Neural crest cell (in vitro differentiated cells): ENCODE results near the gene PCDHB6. TPM values are rescaled to one million over a fixed set of nuclear protein-coding genes. Genes with fewer than 3 reads are reported as not detected.
"Not testable (repeated sequence)": the region's sequence is repeated elsewhere in the genome, so short reads cannot be mapped to it uniquely, and the experiment has no call there.

Experiments
- DNase-seq: peaks from one replicate; pipeline ENCODE4 v3.0.0; 2021; ENCODE audit warnings: low read depth, mixed read lengths, low spot score
- H3K27ac Mint-ChIP-seq: one replicate; pipeline ENCODE4 v1.8.0; 2021; ENCODE audit warnings: mild to moderate bottlenecking, mixed read lengths; ENCODE audit not compliant: unreplicated experiment
- H3K27me3 Mint-ChIP-seq: 2 replicates; pipeline ENCODE4 v1.8.0; 2021; ENCODE audit warnings: low read depth, mild to moderate bottlenecking, mixed read lengths
- H3K36me3 Mint-ChIP-seq: 2 replicates; pipeline ENCODE4 v1.8.0; 2021; ENCODE audit warnings: low read depth, mild to moderate bottlenecking, mixed read lengths
- H3K4me1 Mint-ChIP-seq: 2 replicates; pipeline ENCODE4 v1.8.0; 2021; ENCODE audit warnings: mixed read lengths
- H3K4me3 Mint-ChIP-seq: one replicate; pipeline ENCODE4 v1.8.0; 2021; ENCODE audit warnings: mild to moderate bottlenecking, mixed read lengths
- H3K9me3 Mint-ChIP-seq: 2 replicates; pipeline ENCODE4 v1.8.0; 2021; ENCODE audit warnings: mixed read lengths
- CTCF ChIP-seq: fragments of 200-600 bp; sonication (generic); conservative IDR thresholded peaks from 2 replicates; pipeline ENCODE4 v1.5.0; 2021; ENCODE audit warnings: antibody characterized with exemption, mild to moderate bottlenecking
- long read RNA-seq: library from polyadenylated mRNA; unstranded; transcript quantifications from one replicate; pipeline ENCODE4 v2.0.0, GENCODE V29; 2020
- total RNA-seq: library from RNA; stranded (reverse); gene quantifications from 2 replicates; pipeline ENCODE4 v1.2.1, GENCODE V29; 2021

PCDHB6 gene
- total RNA-seq = 0.64 and 0.70 TPM in 2 replicates
- long read RNA-seq = 0 reads

GRCh38 chr5:141149812-141150211 is at the start of gene PCDHB6:
PCDHB6 (plus strand) TSS chr5:141150057; CDS start chr5:141150258, 201 bp downstream.
- no peak for TF ChIP-seq CTCF
- H3K4me1 Mint-ChIP-seq = no peaks in the 10 kb centered on the region
- no peaks in the 10 kb centered on the region for H3K27me3 Mint-ChIP-seq
- peaks cover 34% of the 10 kb centered on the region for H3K36me3 Mint-ChIP-seq
- peaks cover 18% of the 10 kb centered on the region for H3K9me3 Mint-ChIP-seq
- H3K4me3 Mint-ChIP-seq = no peak within 1 kb of the TSS
- DNase-seq = no peak
- no peak within 1 kb of the TSS for H3K27ac Mint-ChIP-seq

GRCh38 chr5:141100243-141100805 is 49.5 kb upstream of the PCDHB6 start, which contains the start of gene PCDHB3:
PCDHB3 (plus strand) TSS chr5:141100473; CDS start chr5:141100650, 177 bp downstream.
- DNase-seq = no peak

GRCh38 chr5:141101059-141101458 is 48.8 kb upstream of the PCDHB6 start:
- H3K27ac Mint-ChIP-seq = no peak overlapping the region
- no peaks in the 10 kb centered on the region for H3K4me1 Mint-ChIP-seq
- peak overlapping the region; percentile 16 for H3K4me3 Mint-ChIP-seq
- peaks cover 20% of the 10 kb centered on the region for H3K9me3 Mint-ChIP-seq
- TF ChIP-seq CTCF = no peak
- no peaks in the 10 kb centered on the region for H3K27me3 Mint-ChIP-seq
- no peak for DNase-seq
- H3K36me3 Mint-ChIP-seq = peaks cover 69% of the 10 kb centered on the region

More at GRCh38 chr5:141100243-141100805, 49.5 kb upstream of the PCDHB6 start, which contains the start of gene PCDHB3:
- no peak within 1 kb of the TSS for H3K27ac Mint-ChIP-seq
- peaks cover 4% of the 10 kb centered on the region for H3K4me1 Mint-ChIP-seq
- no peaks in the 10 kb centered on the region for H3K27me3 Mint-ChIP-seq
- TF ChIP-seq CTCF = peak; percentile 39
- H3K9me3 Mint-ChIP-seq = peaks cover 19% of the 10 kb centered on the region
- peak within 1 kb of the TSS; percentile 62 for H3K4me3 Mint-ChIP-seq
- H3K36me3 Mint-ChIP-seq = peaks cover 70% of the 10 kb centered on the region

GRCh38 chr5:141102070-141102469 is 47.8 kb upstream of the PCDHB6 start:
- not testable (repeated sequence) for DNase-seq, H3K27me3 Mint-ChIP-seq, H3K4me3 Mint-ChIP-seq, H3K4me1 Mint-ChIP-seq, H3K27ac Mint-ChIP-seq
- Mint-ChIP-seq H3K36me3 (peaks cover 66% of the 10 kb centered on the region), H3K9me3 (peaks cover 21% of the 10 kb centered on the region)

- H3K4me3 Mint-ChIP-seq, DNase-seq, H3K27ac Mint-ChIP-seq, H3K4me1 Mint-ChIP-seq, H3K27me3 Mint-ChIP-seq: not testable (repeated sequence)
- peaks cover 66% of the 10 kb centered on the region for H3K36me3 Mint-ChIP-seq
- peaks cover 23% of the 10 kb centered on the region for H3K9me3 Mint-ChIP-seq
Measured at GRCh38 chr5:141102471-141102870, 47.4 kb upstream of the PCDHB6 start.

- H3K27me3 Mint-ChIP-seq = no peaks in the 10 kb centered on the region
- H3K4me1 Mint-ChIP-seq = no peaks in the 10 kb centered on the region
- H3K9me3 Mint-ChIP-seq = peaks cover 20% of the 10 kb centered on the region
- H3K36me3 Mint-ChIP-seq = peaks cover 67% of the 10 kb centered on the region
- no peak for TF ChIP-seq CTCF
- H3K27ac Mint-ChIP-seq = no peak overlapping the region
- no peak overlapping the region for H3K4me3 Mint-ChIP-seq
- DNase-seq = no peak
Measured at GRCh38 chr5:141105350-141105749, 44.5 kb upstream of the PCDHB6 start.
